K562 (cell line): Measurements from ENCODE around the gene ANKRD10. TPM values are rescaled to one million over a fixed set of nuclear protein-coding genes. Genes with fewer than 3 reads are reported as not detected.

Source experiments
- CGGBP1 ChIP-seq: fragments of 250-450 bp; sonication (Bioruptor Pico); IDR thresholded peaks from 2 replicates; pipeline ENCODE4 v1.9.0; 2021; ENCODE audit warnings: mild to moderate bottlenecking
- E2F6 ChIP-seq, 2 experiments: IDR thresholded peaks; 2 replicates each; pipeline ENCODE4 v1.6.1; 2011; ENCODE audit warnings: borderline replicate concordance in 1 of 2, control low read depth in 1 of 2, low read depth in 1 of 2, low read length in 1 of 2, mild to moderate bottlenecking in 1 of 2, mixed read lengths in 1 of 2, moderate library complexity in 1 of 2; ENCODE audit not compliant: insufficient read depth in 1 of 2, insufficient read length in 1 of 2, poor library complexity in 1 of 2, severe bottlenecking in 1 of 2; ENCODE audit errors: extremely low read depth in 1 of 2
- GABPB2 ChIP-seq: fragments of 250-450 bp; sonication (Bioruptor Pico); conservative IDR thresholded peaks from 2 replicates; pipeline ENCODE4 v1.5.1; 2021; ENCODE audit warnings: mild to moderate bottlenecking
- HNRNPLL ChIP-seq: fragments of 200-400 bp; formaldehyde crosslinking; IDR thresholded peaks from 2 replicates; pipeline ENCODE4 v1.6.1; 2017; ENCODE audit warnings: low read length, low read depth, mild to moderate bottlenecking; ENCODE audit not compliant: poor library complexity, severe bottlenecking
- HSF4 ChIP-seq: fragments of 250-450 bp; sonication (Bioruptor Pico); IDR thresholded peaks from 2 replicates; pipeline ENCODE4 v2.1.2; 2022; ENCODE audit warnings: mild to moderate bottlenecking, moderate library complexity, borderline replicate concordance
- MEF2A ChIP-seq: IDR thresholded peaks from 2 replicates; pipeline ENCODE4 v1.6.1; 2011; ENCODE audit warnings: low read depth, mild to moderate bottlenecking, low read length, moderate library complexity; ENCODE audit not compliant: control insufficient read depth
- RBM15 ChIP-seq: fragments of 200-400 bp; formaldehyde crosslinking; IDR thresholded peaks from 2 replicates; pipeline ENCODE4 v1.6.1; 2018; ENCODE audit warnings: mild to moderate bottlenecking, low read length, moderate library complexity; ENCODE audit not compliant: insufficient read depth
- RBM39 ChIP-seq: fragments of 200-400 bp; formaldehyde crosslinking; optimal IDR thresholded peaks from 2 replicates; pipeline ENCODE3; 2018; ENCODE audit warnings: low read depth, low read length
- SFPQ ChIP-seq: fragments of 200-400 bp; formaldehyde crosslinking; IDR thresholded peaks from 2 replicates; pipeline ENCODE4 v1.6.1; 2017; ENCODE audit warnings: mild to moderate bottlenecking, low read depth, low read length, moderate library complexity
- SP1 ChIP-seq: sonication (generic); formaldehyde crosslinking; IDR thresholded peaks from 2 replicates; pipeline ENCODE4 v1.8.1; 2022; ENCODE audit warnings: mild to moderate bottlenecking, missing genetic modification reagents
- TAL1 ChIP-seq: fragments of 450-650 bp; IDR thresholded peaks from 2 replicates; pipeline ENCODE4 v1.6.1; 2016; ENCODE audit warnings: mild to moderate bottlenecking
- TGIF2 ChIP-seq: sonication (generic); formaldehyde crosslinking; IDR thresholded peaks from 2 replicates; pipeline ENCODE4 v1.8.1; 2022; ENCODE audit warnings: mild to moderate bottlenecking, missing genetic modification reagents, moderate library complexity
- THAP7 ChIP-seq: fragments of 250-450 bp; sonication (Bioruptor Pico); IDR thresholded peaks from 2 replicates; pipeline ENCODE4 v1.5.0; 2021
- ZNF639 ChIP-seq, 2 experiments: fragments of 200-800 bp in 1 of 2; sonication (Bioruptor generic) in 1 of 2; sonication (generic) in 1 of 2; formaldehyde crosslinking in 1 of 2; IDR thresholded peaks in 1 of 2; conservative IDR thresholded peaks in 1 of 2; 2 replicates each; pipeline versions ENCODE4 v1.5.0 to v1.6.1; 2016 to 2020; ENCODE audit warnings: missing compliant biosample characterization in 1 of 2, missing genetic modification characterization in 1 of 2, missing genetic modification reagents in 1 of 2
- ZNF740 ChIP-seq, 3 experiments: fragments of 200-800 bp in 1 of 3; sonication (Bioruptor generic) in 1 of 3; sonication (generic) in 1 of 3; formaldehyde crosslinking in 1 of 3; IDR thresholded peaks; 2 replicates each; pipeline versions ENCODE4 v1.6.1 to v1.8.0; 2016 to 2022; ENCODE audit warnings: mild to moderate bottlenecking in 2 of 3, missing compliant biosample characterization in 2 of 3, missing genetic modification characterization in 2 of 3, missing genetic modification reagents in 1 of 3
- polyA plus RNA-seq, 8 experiments: library from polyadenylated mRNA; depleted of rRNA in 4 of 8; stranded (reverse) in 5 of 8; unstranded in 3 of 8; fragments of >200 nt; fragmentation: Nextera tagmentation in 2 of 8; fragmentation: Illumina TruSeq in 1 of 8; extraction: Ambion mirVana in 2 of 8; extraction: Trizol in 1 of 8; gene quantifications; 2 replicates each; pipeline versions ENCODE4 v1.2.1 to v1.2.3, GENCODE V29; 2011 to 2014; ENCODE audit warnings: inconsistent platforms in 1 of 8, missing spikeins in 1 of 8
- total RNA-seq, 7 experiments: library from RNA; depleted of rRNA in 6 of 7; stranded (reverse); fragments of >200 nt in 6 of 7; fragmentation: Illumina TruSeq in 2 of 7; extraction: Trizol in 2 of 7; gene quantifications; 2 replicates each; pipeline versions ENCODE4 v1.2.1 to v1.2.3, GENCODE V29; 2011 to 2021; ENCODE audit warnings: low replicate concordance in 1 of 7

Gene ANKRD10
- total and polyA plus RNA-seq, 9 of the 15 experiments (the other 6 are each of a cell fraction or from before 2014, with no cell fraction given) = 21.7 to 183 (median 45.0) TPM

- TF ChIP-seq HNRNPLL (no peak), HSF4 (CRISPR knock-in tag) (no peak), ZNF740 (CRISPR knock-in tag; IDR thresholded peaks at IDR 0.05) (no peak), ZNF740 (tag; IDR thresholded peaks at IDR 0.05) (no peak), ZNF639 (CRISPR knock-in tag; conservative IDR thresholded peaks at IDR 0.05 in 1 of 2, IDR thresholded peaks at IDR 0.05 in 1 of 2) (no peak), SP1 (CRISPR knock-in tag) (peak; percentile 85), MEF2A (no peak), SFPQ (no peak), E2F6 (IDR thresholded peaks at IDR 0.05; ENCODE audit: borderline replicate concordance in 1 of 2, extremely low read depth in 1 of 2, insufficient read depth in 1 of 2, insufficient read length in 1 of 2, low read depth in 1 of 2, low read length in 1 of 2, poor library complexity in 1 of 2, severe bottlenecking in 1 of 2) (no peak), RBM39 (no peak), TGIF2 (CRISPR knock-in tag) (no peak), THAP7 (CRISPR knock-in tag) (no peak), CGGBP1 (CRISPR knock-in tag) (no peak), GABPB2 (no peak), TAL1 (no peak), RBM15 (no peak)
Measured at GRCh38 chr13:110915057-110915873, at the start of gene ANKRD10 (continued).
